Neural progenitor cell (in vitro differentiated cells): ENCODE measurements around the gene ADAM10. TPM values are rescaled to one million over a fixed set of nuclear protein-coding genes. Genes with fewer than 3 reads are reported as not detected.

Source experiments
- DNase-seq: peaks from one replicate; pipeline ENCODE4 v3.0.0-alpha.2; 2016; ENCODE audit warnings: low spot score
- H2AFZ ChIP-seq: fragments of 200-600 bp; sonication (generic); replicated peaks from 2 replicates; pipeline ENCODE4 v1.6.1; 2016; ENCODE audit warnings: antibody characterized with exemption
- H3F3A ChIP-seq: fragments of 200-600 bp; sonication (generic); 2 replicates; pipeline ENCODE4 v1.6.1; 2016; ENCODE audit warnings: antibody characterized with exemption, low read depth
- H3K27ac ChIP-seq: fragments of 200-600 bp; sonication (generic); 2 replicates; pipeline ENCODE4 v1.5.1; 2016; ENCODE audit warnings: mild to moderate bottlenecking
- H3K27me3 ChIP-seq: fragments of 200-600 bp; sonication (generic); 2 replicates; pipeline ENCODE4 v1.6.1; 2016; ENCODE audit warnings: mild to moderate bottlenecking, moderate library complexity
- H3K36me3 ChIP-seq: fragments of 200-600 bp; sonication (generic); 2 replicates; pipeline ENCODE4 v1.5.1; 2016
- H3K4me1 ChIP-seq: fragments of 200-600 bp; sonication (generic); 2 replicates; pipeline ENCODE4 v1.6.1; 2016; ENCODE audit warnings: mixed run types
- H3K4me2 ChIP-seq: fragments of 200-600 bp; sonication (generic); 2 replicates; pipeline ENCODE4 v1.6.1; 2016
- H3K4me3 ChIP-seq: fragments of 200-600 bp; sonication (generic); 2 replicates; pipeline ENCODE4 v1.5.1; 2016
- H3K79me2 ChIP-seq: fragments of 200-600 bp; sonication (generic); 2 replicates; pipeline ENCODE4 v1.6.1; 2016; ENCODE audit warnings: low read depth
- H3K9ac ChIP-seq: fragments of 200-600 bp; sonication (generic); 2 replicates; pipeline ENCODE4 v1.6.1; 2016
- H3K9me3 ChIP-seq: fragments of 200-600 bp; sonication (generic); 2 replicates; pipeline ENCODE4 v1.5.1; 2016; ENCODE audit warnings: low read depth
- H4K20me1 ChIP-seq: fragments of 200-600 bp; sonication (generic); 2 replicates; pipeline ENCODE4 v1.6.1; 2016; ENCODE audit warnings: low read depth
- H3K27ac Mint-ChIP-seq: 3 replicates; pipeline ENCODE4 v1.8.0; 2021; ENCODE audit warnings: mixed read lengths
- H3K27me3 Mint-ChIP-seq: 2 replicates; pipeline ENCODE4 v1.8.0; 2022; ENCODE audit warnings: low read depth, mild to moderate bottlenecking, inconsistent platforms, moderate library complexity, mixed read lengths; ENCODE audit not compliant: insufficient read depth
- H3K36me3 Mint-ChIP-seq: 3 replicates; pipeline ENCODE4 v1.8.0; 2021; ENCODE audit warnings: mixed read lengths
- H3K4me1 Mint-ChIP-seq: 3 replicates; pipeline ENCODE4 v1.8.0; 2021; ENCODE audit warnings: mixed read lengths
- H3K4me3 Mint-ChIP-seq: 3 replicates; pipeline ENCODE4 v1.8.0; 2021; ENCODE audit warnings: mild to moderate bottlenecking, moderate library complexity, mixed read lengths
- H3K9me3 Mint-ChIP-seq: 3 replicates; pipeline ENCODE4 v1.8.0; 2020; ENCODE audit warnings: mixed read lengths
- EZH2 ChIP-seq: fragments of 200-600 bp; sonication (generic); IDR thresholded peaks from 2 replicates; pipeline ENCODE4 v1.6.1; 2017; ENCODE audit warnings: antibody characterized with exemption, mild to moderate bottlenecking, moderate library complexity
- EZH2phosphoT487 ChIP-seq: fragments of 200-600 bp; sonication (generic); IDR thresholded peaks from 2 replicates; pipeline ENCODE4 v1.6.1; 2017; ENCODE audit warnings: antibody characterized with exemption
- total RNA-seq: library from RNA; depleted of rRNA; stranded (reverse); fragments of >200 nt; gene quantifications from 2 replicates; pipeline ENCODE4 v1.2.3, GENCODE V29; 2015; ENCODE audit warnings: low replicate concordance
- TF ChIP-seq, protein P1 (sequence below): fragments of 200-600 bp; sonication (generic); IDR thresholded peaks from 2 replicates; pipeline ENCODE4 v1.5.1; 2017; ENCODE audit warnings: antibody characterized with exemption, mild to moderate bottlenecking

The ADAM10 gene
- total RNA-seq, 1 donor from 2014 or later, result 153 TPM

DNA sequence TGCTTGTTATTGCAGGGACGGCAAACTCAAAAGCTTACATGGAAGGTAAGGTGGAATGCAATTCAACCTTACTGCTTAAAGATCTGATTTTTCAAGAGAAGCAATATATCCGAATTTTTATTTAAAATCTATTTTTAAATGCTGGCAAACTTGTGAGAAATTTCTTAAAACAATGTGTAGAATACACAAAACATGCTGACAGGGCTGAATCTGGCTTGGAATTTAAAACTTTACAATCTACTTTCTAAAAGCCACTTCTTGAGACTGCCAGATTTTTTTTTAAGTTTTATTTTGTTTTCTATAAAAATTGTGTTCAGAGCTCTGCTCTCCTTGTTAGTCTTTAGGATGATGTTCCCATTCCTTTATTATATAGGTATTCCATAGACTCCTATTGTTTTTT is 146.7 kb downstream of the ADAM10 start:
- no peak for DNase-seq

GRCh38 chr15:58598829-58599210 is 150.7 kb downstream of the ADAM10 start:
- Histone ChIP-seq H3K36me3 (peaks cover 18% of the 10 kb centered on the region), H2AFZ (no peak overlapping the region), H3K4me3 (no peak overlapping the region), H3K27me3 (no peaks in the 10 kb centered on the region), H3K4me1 (peaks cover 4% of the 10 kb centered on the region), H3F3A (no peaks in the 10 kb centered on the region), H4K20me1 (no peaks in the 10 kb centered on the region), H3K9ac (no peak overlapping the region), H3K9me3 (no peaks in the 10 kb centered on the region), H3K27ac (no peak overlapping the region), H3K4me2 (no peak overlapping the region), H3K79me2 (no peaks in the 10 kb centered on the region)
- Mint-ChIP-seq H3K27me3 (no peaks in the 10 kb centered on the region), H3K4me3 (no peak overlapping the region), H3K9me3 (no peaks in the 10 kb centered on the region), H3K4me1 (no peaks in the 10 kb centered on the region), H3K36me3 (peaks cover 38% of the 10 kb centered on the region), H3K27ac (no peak overlapping the region)
- no peak for DNase-seq
- TF ChIP-seq EZH2, result no peak
- TF ChIP-seq EZH2phosphoT487, result no peak

More for the DNA sequence above, 146.7 kb downstream of the ADAM10 start:
- no peaks in the 10 kb centered on the region for H4K20me1 ChIP-seq
- no peak overlapping the region for H3K4me3 ChIP-seq
- no peaks in the 10 kb centered on the region for H3K9me3 ChIP-seq
- H3K36me3 ChIP-seq, result peaks cover 10% of the 10 kb centered on the region
- H3K79me2 ChIP-seq, result no peaks in the 10 kb centered on the region
- Mint-ChIP-seq H3K4me3 (no peak overlapping the region), H3K9me3 (no peaks in the 10 kb centered on the region), H3K27me3 (no peaks in the 10 kb centered on the region), H3K4me1 (no peaks in the 10 kb centered on the region), H3K27ac (no peak overlapping the region), H3K36me3 (peaks cover 36% of the 10 kb centered on the region)
- TF ChIP-seq, protein P1, sequence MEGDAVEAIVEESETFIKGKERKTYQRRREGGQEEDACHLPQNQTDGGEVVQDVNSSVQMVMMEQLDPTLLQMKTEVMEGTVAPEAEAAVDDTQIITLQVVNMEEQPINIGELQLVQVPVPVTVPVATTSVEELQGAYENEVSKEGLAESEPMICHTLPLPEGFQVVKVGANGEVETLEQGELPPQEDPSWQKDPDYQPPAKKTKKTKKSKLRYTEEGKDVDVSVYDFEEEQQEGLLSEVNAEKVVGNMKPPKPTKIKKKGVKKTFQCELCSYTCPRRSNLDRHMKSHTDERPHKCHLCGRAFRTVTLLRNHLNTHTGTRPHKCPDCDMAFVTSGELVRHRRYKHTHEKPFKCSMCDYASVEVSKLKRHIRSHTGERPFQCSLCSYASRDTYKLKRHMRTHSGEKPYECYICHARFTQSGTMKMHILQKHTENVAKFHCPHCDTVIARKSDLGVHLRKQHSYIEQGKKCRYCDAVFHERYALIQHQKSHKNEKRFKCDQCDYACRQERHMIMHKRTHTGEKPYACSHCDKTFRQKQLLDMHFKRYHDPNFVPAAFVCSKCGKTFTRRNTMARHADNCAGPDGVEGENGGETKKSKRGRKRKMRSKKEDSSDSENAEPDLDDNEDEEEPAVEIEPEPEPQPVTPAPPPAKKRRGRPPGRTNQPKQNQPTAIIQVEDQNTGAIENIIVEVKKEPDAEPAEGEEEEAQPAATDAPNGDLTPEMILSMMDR, result no peak
- peaks cover 4% of the 10 kb centered on the region for H3K4me1 ChIP-seq
- H3K4me2 ChIP-seq, result no peak overlapping the region
- no peak overlapping the region for H3K27ac ChIP-seq
- H2AFZ ChIP-seq, result no peak overlapping the region
- H3F3A ChIP-seq, result no peaks in the 10 kb centered on the region
- no peak overlapping the region for H3K9ac ChIP-seq
- H3K27me3 ChIP-seq, result no peaks in the 10 kb centered on the region

- Mint-ChIP-seq H3K9me3 (no peaks in the 10 kb centered on the region), H3K4me3 (no peak overlapping the region), H3K4me1 (no peaks in the 10 kb centered on the region), H3K36me3 (peaks cover 37% of the 10 kb centered on the region), H3K27me3 (no peaks in the 10 kb centered on the region), H3K27ac (no peak overlapping the region)
- H3K4me1 ChIP-seq, result peaks cover 4% of the 10 kb centered on the region
- no peak overlapping the region for H3K4me2 ChIP-seq
- no peaks in the 10 kb centered on the region for H3K9me3 ChIP-seq
- H3F3A ChIP-seq, result no peaks in the 10 kb centered on the region
- no peaks in the 10 kb centered on the region for H3K79me2 ChIP-seq
- no peak overlapping the region for H3K27ac ChIP-seq
- peaks cover 18% of the 10 kb centered on the region for H3K36me3 ChIP-seq
- no peaks in the 10 kb centered on the region for H4K20me1 ChIP-seq
- no peak overlapping the region for H2AFZ ChIP-seq
- H3K9ac ChIP-seq, result no peak overlapping the region
- no peaks in the 10 kb centered on the region for H3K27me3 ChIP-seq
- DNase-seq, result no peak
- TF ChIP-seq, protein P1, result no peak
- TF ChIP-seq EZH2 (no peak), EZH2phosphoT487 (no peak)
- H3K4me3 ChIP-seq, result no peak overlapping the region
Observed at GRCh38 chr15:58597943-58598828, 151.3 kb downstream of the ADAM10 start.
